Keratinocyte (primary cell): Measurements from ENCODE around the gene R3HDM2. TPM values are rescaled to one million over a fixed set of nuclear protein-coding genes. Genes with fewer than 3 reads are reported as not detected.

Experiments
- DNase-seq: peaks from one replicate; pipeline ENCODE4 v3.0.0-alpha.2; 2011; ENCODE audit warnings: low read depth, missing footprints, low spot score
- FAIRE-seq: peaks from 2 replicates; lab custom pipeline; 2011; peaks lifted over from hg19 to GRCh38; lab: Jason Lieb, UNC
- H2AFZ ChIP-seq: 2 replicates; pipeline ENCODE4 v1.6.0; 2012; ENCODE audit warnings: low read length, control low read depth, inconsistent platforms; ENCODE audit not compliant: control insufficient read depth
- H3K27ac ChIP-seq: 2 replicates; pipeline ENCODE4 v1.5.1; 2011; ENCODE audit warnings: low read length; ENCODE audit not compliant: control insufficient read depth, insufficient read depth
- H3K27me3 ChIP-seq: 3 replicates; pipeline ENCODE4 v1.6.0; 2011; ENCODE audit warnings: low read length; ENCODE audit not compliant: control insufficient read depth, insufficient read depth; ENCODE audit errors: extremely low read depth
- H3K36me3 ChIP-seq, 2 experiments: 2 replicates in 1 of 2; 3 replicates in 1 of 2; pipeline ENCODE4 v1.5.1; 2011; ENCODE audit warnings: low read length in 2 of 2, mild to moderate bottlenecking in 1 of 2; ENCODE audit not compliant: control insufficient read depth in 2 of 2, insufficient read depth in 2 of 2; ENCODE audit errors: extremely low read depth in 1 of 2
- H3K4me1 ChIP-seq: 3 replicates; pipeline ENCODE4 v1.5.1; 2011; ENCODE audit warnings: low read length; ENCODE audit not compliant: control insufficient read depth, insufficient read depth; ENCODE audit errors: extremely low read depth
- H3K4me2 ChIP-seq: 3 replicates; pipeline ENCODE4 v1.6.0; 2011; ENCODE audit warnings: low read depth, low read length; ENCODE audit not compliant: control insufficient read depth, insufficient read depth; ENCODE audit errors: extremely low read depth
- H3K4me3 ChIP-seq, 3 experiments: fragments of 200-600 bp in 1 of 3; sonication (generic) in 1 of 3; 2 replicates in 2 of 3; 3 replicates in 1 of 3; pipeline ENCODE4 v1.5.1; 2011 to 2016; ENCODE audit warnings: low read length in 3 of 3, mild to moderate bottlenecking in 3 of 3, control low read depth in 2 of 3, inconsistent platforms in 1 of 3, low read depth in 1 of 3, mixed read lengths in 1 of 3, mixed run types in 1 of 3, moderate library complexity in 1 of 3; ENCODE audit not compliant: control insufficient read depth in 2 of 3, insufficient read depth in 2 of 3; ENCODE audit errors: extremely low read depth in 1 of 3
- H3K79me2 ChIP-seq: 2 replicates; pipeline ENCODE4 v1.6.0; 2012; ENCODE audit warnings: low read length; ENCODE audit not compliant: control insufficient read depth, insufficient read depth
- H3K9ac ChIP-seq: 3 replicates; pipeline ENCODE4 v1.6.0; 2011; ENCODE audit warnings: low read length; ENCODE audit not compliant: control insufficient read depth, insufficient read depth; ENCODE audit errors: extremely low read depth
- H3K9me1 ChIP-seq: 3 replicates; pipeline ENCODE4 v1.6.0; 2011; ENCODE audit warnings: low read length; ENCODE audit not compliant: control insufficient read depth, insufficient read depth; ENCODE audit errors: extremely low read depth
- H3K9me3 ChIP-seq: 2 replicates; pipeline ENCODE4 v1.5.1; 2012; ENCODE audit warnings: low read depth, low read length; ENCODE audit not compliant: control insufficient read depth
- H4K20me1 ChIP-seq: 3 replicates; pipeline ENCODE4 v1.6.0; 2011; ENCODE audit warnings: low read length; ENCODE audit not compliant: control insufficient read depth, insufficient read depth; ENCODE audit errors: extremely low read depth
- CTCF ChIP-seq, 3 experiments: IDR thresholded peaks in 1 of 3; conservative IDR thresholded peaks in 1 of 3; optimal IDR thresholded peaks in 1 of 3; 2 replicates in 2 of 3; 3 replicates in 1 of 3; pipeline versions ENCODE3 to v1.5.1; 2011; ENCODE audit warnings: low read length in 3 of 3, mild to moderate bottlenecking in 3 of 3, moderate library complexity in 2 of 3, control low read depth in 1 of 3, inconsistent platforms in 1 of 3; ENCODE audit not compliant: insufficient read depth in 2 of 3; ENCODE audit errors: extremely low read depth in 1 of 3
- EZH2 ChIP-seq: IDR thresholded peaks from one replicate; pipeline ENCODE4 v1.6.1; 2012; ENCODE audit warnings: inconsistent platforms, mild to moderate bottlenecking, low read length, moderate library complexity
- dilution Hi-C: fragments of 300-500 bp; cut with MboI; formaldehyde crosslinking; loops from one replicate; pipeline ENCODE4 v1.7.0; 2020; ENCODE audit warnings: low sequenced_read_pairs; ENCODE audit not compliant: extremely low pct_ligation_motif_present
- polyA plus RNA-seq, 5 experiments: library from polyadenylated mRNA; depleted of rRNA in 3 of 5; stranded (reverse) in 3 of 5; stranded (forward) in 1 of 5; unstranded in 1 of 5; fragments of >200 nt; gene quantifications; 1 replicate in 1 of 5; 2 replicates in 3 of 5; 3 replicates in 1 of 5; pipeline versions ENCODE4 v1.2.1 to v1.2.3, GENCODE V29; 2011 to 2012; ENCODE audit warnings: missing spikeins in 2 of 5, low read depth in 1 of 5, low replicate concordance in 1 of 5

The R3HDM2 gene
- polyA plus RNA-seq, 1 donor (not counting 4 experiments of a cell fraction or from before 2014, with no cell fraction given), result 11.1 TPM

GRCh38 chr12:57223191-57224165, 207.4 kb downstream of the R3HDM2 start:
- Histone ChIP-seq H3K27ac (no peak overlapping the region), H3K27me3 (peaks cover 29% of the 10 kb centered on the region), H2AFZ (no peak overlapping the region), H3K9me3 (no peaks in the 10 kb centered on the region), H3K9ac (no peak overlapping the region), H3K36me3 (no peaks in the 10 kb centered on the region), H3K79me2 (no peaks in the 10 kb centered on the region), H4K20me1 (no peaks in the 10 kb centered on the region), H3K9me1 (no peaks in the 10 kb centered on the region), H3K4me2 (no peak overlapping the region), H3K4me1 (peaks cover 6% of the 10 kb centered on the region), H3K4me3 (no peak overlapping the region)
- DNase-seq, result no peak
- FAIRE-seq, result no peak
- dilution Hi-C loops, result no loop called here
- no peak for TF ChIP-seq EZH2
- no peak for TF ChIP-seq CTCF (optimal IDR thresholded peaks at IDR 0.05 in 1 of 3, IDR thresholded peaks at IDR 0.05 in 1 of 3, conservative IDR thresholded peaks at IDR 0.05 in 1 of 3; ENCODE audit: extremely low read depth in 1 of 3, insufficient read depth in 2 of 3, low read length in 3 of 3)

GRCh38 chr12:57222286-57223190, 208.3 kb downstream of the R3HDM2 start:
- FAIRE-seq, result no peak
- no peaks in the 10 kb centered on the region for H3K9me1 ChIP-seq
- H3K9me3 ChIP-seq, result no peaks in the 10 kb centered on the region
- peaks cover 35% of the 10 kb centered on the region for H3K27me3 ChIP-seq
- no peaks in the 10 kb centered on the region for H4K20me1 ChIP-seq
- H3K36me3 ChIP-seq, result no peaks in the 10 kb centered on the region
- no peak overlapping the region for H3K4me3 ChIP-seq
- H2AFZ ChIP-seq, result no peak overlapping the region
- no peak for DNase-seq
- no peak overlapping the region for H3K27ac ChIP-seq
- peaks cover 15% of the 10 kb centered on the region for H3K4me1 ChIP-seq
- dilution Hi-C loops, result no loop called here
- TF ChIP-seq EZH2 (no peak), CTCF (optimal IDR thresholded peaks at IDR 0.05 in 1 of 3, IDR thresholded peaks at IDR 0.05 in 1 of 3, conservative IDR thresholded peaks at IDR 0.05 in 1 of 3; ENCODE audit: extremely low read depth in 1 of 3, insufficient read depth in 2 of 3, low read length in 3 of 3) (no peak)
- no peak overlapping the region for H3K9ac ChIP-seq
- no peak overlapping the region for H3K4me2 ChIP-seq
- H3K79me2 ChIP-seq, result no peaks in the 10 kb centered on the region
